Kidney glomerular epithelial cell (primary cell): Measurements from ENCODE around the gene MBTPS1.

Source experiments
- DNase-seq: peaks from one replicate; lab custom pipeline; 2025; lab: John Stamatoyannopoulos, UW

Gene MBTPS1

GRCh38 chr16:84098939-84099338, 17.8 kb downstream of the MBTPS1 start:
- no peak for DNase-seq

GRCh38 chr16:84096447-84097005, 20.2 kb downstream of the MBTPS1 start:
- no peak for DNase-seq

GRCh38 chr16:84095466-84095865, 21.3 kb downstream of the MBTPS1 start:
- no peak for DNase-seq

GRCh38 chr16:84093879-84094270, 22.9 kb downstream of the MBTPS1 start:
- no peak for DNase-seq

- no peak for DNase-seq
Measured at GRCh38 chr16:84093120-84093878, 23.4 kb downstream of the MBTPS1 start.

GRCh38 chr16:84091460-84091859, 25.3 kb downstream of the MBTPS1 start:
- no peak for DNase-seq

GRCh38 chr16:84090211-84090610, 26.5 kb downstream of the MBTPS1 start:
- DNase-seq, result no peak

- DNase-seq, result no peak
Measured at GRCh38 chr16:84088695-84089395, 27.9 kb downstream of the MBTPS1 start.

- DNase-seq, result no peak
Measured at GRCh38 chr16:84087466-84088151, 29.1 kb downstream of the MBTPS1 start.

- DNase-seq, result no peak
Measured at GRCh38 chr16:84087001-84087400, 29.7 kb downstream of the MBTPS1 start.

- no peak for DNase-seq
Measured at GRCh38 chr16:84086341-84086740, 30.4 kb downstream of the MBTPS1 start.

- DNase-seq, result no peak
Measured at GRCh38 chr16:84085773-84086172, 31.0 kb downstream of the MBTPS1 start.

- no peak for DNase-seq
Measured at GRCh38 chr16:84085271-84085667, 31.5 kb downstream of the MBTPS1 start.

- peak; percentile 47 for DNase-seq
Measured at GRCh38 chr16:84084570-84085270, 32.0 kb downstream of the MBTPS1 start.

GRCh38 chr16:84082835-84083569, 33.7 kb downstream of the MBTPS1 start:
- no peak for DNase-seq

- DNase-seq, result no peak
Measured at GRCh38 chr16:84082110-84082509, 34.6 kb downstream of the MBTPS1 start.

GRCh38 chr16:84081446-84081989, 35.2 kb downstream of the MBTPS1 start:
- no peak for DNase-seq

- DNase-seq, result no peak
Measured at GRCh38 chr16:84080813-84081212, 35.9 kb downstream of the MBTPS1 start.

GRCh38 chr16:84080378-84080777, 36.4 kb downstream of the MBTPS1 start:
- no peak for DNase-seq

GRCh38 chr16:84079664-84080063, 37.1 kb downstream of the MBTPS1 start:
- DNase-seq, result no peak

- no peak for DNase-seq
Measured at GRCh38 chr16:84075376-84075775, 41.4 kb downstream of the MBTPS1 start.
